HAP-1 (cell line): ENCODE results near the gene MALRD1.
A peak's percentile ranks its signal among the peaks of the same experiment; 100 is the strongest.

Source experiments
- DNase-seq, 2 experiments: peaks; one replicate each; pipeline ENCODE4 v3.0.0-alpha.2; 2016 to 2020; ENCODE audit warnings: low spot score in 2 of 2
- H3K27me3 ChIP-seq: fragments of 250-450 bp; sonication (Bioruptor Pico); 2 replicates; pipeline ENCODE4 v1.5.1; 2020; ENCODE audit warnings: low read depth, mild to moderate bottlenecking, moderate library complexity
- H3K36me3 ChIP-seq: fragments of 250-450 bp; sonication (Bioruptor Pico); replicated peaks from 2 replicates; pipeline ENCODE4 v1.5.1; 2020; ENCODE audit warnings: mild to moderate bottlenecking
- H3K4me1 ChIP-seq: fragments of 250-450 bp; sonication (Bioruptor Pico); 2 replicates; pipeline ENCODE4 v1.5.1; 2020; ENCODE audit warnings: mild to moderate bottlenecking
- H3K4me3 ChIP-seq: fragments of 250-450 bp; sonication (Bioruptor Pico); 2 replicates; pipeline ENCODE4 v1.5.1; 2020; ENCODE audit warnings: mild to moderate bottlenecking, moderate library complexity
- H3K9me3 ChIP-seq: fragments of 250-450 bp; sonication (Bioruptor Pico); 2 replicates; pipeline ENCODE4 v1.5.1; 2020; ENCODE audit warnings: mild to moderate bottlenecking, moderate library complexity
- in situ Hi-C: fragments of 300-500 bp; cut with MboI; formaldehyde crosslinking; loops from 3 replicates; pipeline ENCODE4 v1.14.3; 2020; ENCODE audit warnings: low sequenced_read_pairs, inconsistent platforms, mixed read lengths

The MALRD1 gene

DNA sequence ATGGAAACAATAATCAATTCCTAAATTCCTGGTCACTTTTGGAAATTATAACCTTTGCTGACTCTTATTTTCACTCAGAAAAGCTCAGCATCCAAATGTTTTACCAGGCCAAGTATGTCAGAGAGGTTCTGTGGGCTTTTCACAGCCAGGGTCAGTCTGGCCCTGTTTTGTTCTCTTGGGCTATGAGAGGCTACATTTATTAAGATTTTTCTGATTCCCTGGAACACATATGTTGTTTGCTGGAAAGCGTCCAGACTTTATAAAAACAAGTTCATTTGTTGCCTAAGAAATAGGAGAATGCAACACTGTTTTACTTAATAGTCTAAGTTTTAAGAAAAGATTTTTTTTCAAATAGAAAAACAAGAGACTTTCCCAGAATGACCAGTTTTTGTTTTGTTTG lies 529.2 kb downstream of the MALRD1 start:
- H3K27me3 ChIP-seq, result no peaks in the 10 kb centered on the region
- H3K9me3 ChIP-seq, result no peaks in the 10 kb centered on the region
- no peaks in the 10 kb centered on the region for H3K4me1 ChIP-seq
- in situ Hi-C loops, result no loop called here
- H3K36me3 ChIP-seq, result no peaks in the 10 kb centered on the region
- no peak for DNase-seq
- no peak overlapping the region for H3K4me3 ChIP-seq

GRCh38 chr10:19578571-19578970 lies 530.0 kb downstream of the MALRD1 start:
- Histone ChIP-seq H3K9me3 (no peaks in the 10 kb centered on the region), H3K4me3 (no peak overlapping the region), H3K36me3 (no peaks in the 10 kb centered on the region), H3K4me1 (no peaks in the 10 kb centered on the region), H3K27me3 (no peaks in the 10 kb centered on the region)
- no peak for DNase-seq
- in situ Hi-C loops, result no loop called here

DNA sequence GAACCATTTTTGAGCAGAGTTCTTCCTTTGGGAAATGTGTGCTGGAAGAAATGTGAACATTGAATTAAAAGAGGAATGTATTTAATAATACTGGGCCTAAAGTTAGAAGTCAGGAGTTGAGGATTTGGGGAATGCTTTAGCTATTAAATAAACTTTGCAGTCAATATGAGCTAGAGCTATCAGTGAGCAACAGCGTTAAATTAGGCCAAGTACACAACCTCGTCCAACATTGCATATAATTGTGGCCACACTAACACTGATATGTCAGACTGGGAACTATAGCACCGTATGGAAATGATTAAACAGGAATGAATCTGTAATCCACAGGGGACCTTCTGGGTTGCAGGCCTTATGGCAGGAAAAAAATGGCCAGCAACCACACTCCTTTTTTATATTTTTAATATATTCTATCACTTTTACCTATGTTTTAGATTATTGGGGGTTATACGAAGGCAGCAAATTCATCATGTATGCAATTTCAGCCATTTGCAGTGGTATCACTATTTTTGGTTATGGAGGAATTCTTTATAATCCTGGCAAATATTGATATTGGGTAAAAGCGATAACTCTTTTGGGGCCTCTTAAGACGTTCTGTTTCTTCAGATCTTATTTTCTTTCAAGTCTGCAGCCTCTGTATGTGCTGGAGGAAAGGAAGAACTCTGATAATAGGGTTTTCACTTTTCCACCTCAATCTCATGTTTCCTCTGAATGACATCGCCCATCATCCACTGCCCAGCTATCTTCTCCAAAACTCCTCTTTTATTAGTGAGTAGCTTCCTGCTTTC lies 531.4 kb downstream of the MALRD1 start:
- Histone ChIP-seq H3K4me3 (no peak overlapping the region), H3K27me3 (no peaks in the 10 kb centered on the region), H3K4me1 (no peaks in the 10 kb centered on the region), H3K36me3 (no peaks in the 10 kb centered on the region), H3K9me3 (no peaks in the 10 kb centered on the region)
- DNase-seq, result no peak
- in situ Hi-C loops, result no loop called here

GRCh38 chr10:19580691-19581090 lies 532.1 kb downstream of the MALRD1 start:
- H3K4me1 ChIP-seq, result no peaks in the 10 kb centered on the region
- in situ Hi-C loops, result no loop called here
- H3K27me3 ChIP-seq, result no peaks in the 10 kb centered on the region
- no peak overlapping the region for H3K4me3 ChIP-seq
- no peaks in the 10 kb centered on the region for H3K36me3 ChIP-seq
- DNase-seq, result no peak
- H3K9me3 ChIP-seq, result no peaks in the 10 kb centered on the region

DNA sequence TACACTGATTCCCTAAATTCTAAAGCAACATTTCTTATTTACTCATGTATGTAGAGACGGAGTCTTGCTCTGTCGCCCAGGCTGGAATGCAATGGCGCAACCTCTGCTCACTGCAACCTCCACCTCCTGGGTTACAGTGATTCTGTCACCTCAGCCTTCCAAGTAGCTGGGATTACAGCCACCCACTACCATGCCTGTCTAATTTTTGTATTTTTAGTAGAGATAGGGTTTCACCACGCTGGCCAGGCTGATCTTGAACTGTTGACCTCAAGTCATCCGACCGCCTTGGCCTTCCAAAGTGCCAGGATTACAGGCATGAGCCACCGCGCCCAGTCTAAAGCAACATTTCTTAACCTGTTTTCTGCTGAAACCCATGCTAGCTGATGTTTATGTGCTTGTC lies 540.0 kb downstream of the MALRD1 start:
- in situ Hi-C loops, result no loop called here
- no peaks in the 10 kb centered on the region for H3K4me1 ChIP-seq
- no peaks in the 10 kb centered on the region for H3K27me3 ChIP-seq
- no peaks in the 10 kb centered on the region for H3K36me3 ChIP-seq
- DNase-seq, result no peak
- no peaks in the 10 kb centered on the region for H3K9me3 ChIP-seq
- no peak overlapping the region for H3K4me3 ChIP-seq

DNA sequence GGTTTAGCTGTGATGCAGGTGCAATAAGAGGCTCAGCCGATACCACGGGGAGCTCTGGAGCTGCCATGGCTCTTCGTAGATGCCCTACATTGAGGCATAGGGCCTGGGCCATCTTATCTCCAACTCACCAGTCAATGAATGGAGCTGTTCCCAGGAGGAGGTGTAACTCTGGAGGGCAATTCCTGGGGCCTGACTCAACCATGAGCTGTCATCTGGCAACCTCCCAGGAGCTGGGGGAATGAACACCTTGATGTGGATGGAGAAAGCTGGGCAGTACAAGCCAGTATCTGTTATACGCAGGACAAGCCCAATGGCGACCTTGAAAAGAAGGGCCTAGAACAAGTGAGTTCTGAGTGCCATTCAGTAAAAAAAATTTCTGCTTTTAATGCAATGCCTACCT lies 543.7 kb downstream of the MALRD1 start:
- H3K9me3 ChIP-seq, result no peaks in the 10 kb centered on the region
- no peaks in the 10 kb centered on the region for H3K4me1 ChIP-seq
- H3K36me3 ChIP-seq, result no peaks in the 10 kb centered on the region
- DNase-seq, result no peak
- in situ Hi-C loops, result no loop called here
- no peaks in the 10 kb centered on the region for H3K27me3 ChIP-seq
- H3K4me3 ChIP-seq, result no peak overlapping the region

DNA sequence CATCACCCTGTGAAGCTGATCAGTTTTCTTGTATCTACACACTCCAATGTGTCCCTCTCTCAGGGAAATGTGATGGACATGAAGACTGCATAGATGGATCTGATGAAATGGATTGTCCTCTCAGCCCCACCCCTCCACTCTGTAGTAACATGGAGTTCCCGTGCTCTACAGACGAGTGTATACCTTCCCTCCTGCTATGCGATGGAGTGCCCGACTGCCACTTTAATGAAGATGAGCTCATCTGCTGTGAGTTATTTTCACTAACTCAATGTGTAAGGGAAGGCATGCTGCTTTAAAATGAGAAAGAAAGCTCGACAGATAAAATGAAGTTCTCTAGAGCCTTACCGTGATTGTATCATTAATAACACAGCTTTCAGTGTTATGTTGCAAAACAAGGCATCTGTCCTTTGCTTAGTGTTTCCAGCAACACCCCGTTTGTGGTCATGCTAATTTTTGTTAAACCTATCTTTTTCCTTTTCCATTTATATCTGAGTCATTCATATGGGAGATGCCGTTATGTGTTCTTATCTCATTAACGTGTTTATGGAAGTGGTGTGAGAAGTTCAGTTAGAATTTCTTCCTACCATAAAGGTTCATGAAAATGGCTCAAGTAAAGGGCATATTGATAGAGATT lies 546.7 kb downstream of the MALRD1 start:
- no peak for DNase-seq
- Histone ChIP-seq H3K4me3 (no peak overlapping the region), H3K36me3 (no peaks in the 10 kb centered on the region), H3K27me3 (no peaks in the 10 kb centered on the region), H3K4me1 (no peaks in the 10 kb centered on the region), H3K9me3 (no peaks in the 10 kb centered on the region)
- in situ Hi-C loops, result no loop called here

DNA sequence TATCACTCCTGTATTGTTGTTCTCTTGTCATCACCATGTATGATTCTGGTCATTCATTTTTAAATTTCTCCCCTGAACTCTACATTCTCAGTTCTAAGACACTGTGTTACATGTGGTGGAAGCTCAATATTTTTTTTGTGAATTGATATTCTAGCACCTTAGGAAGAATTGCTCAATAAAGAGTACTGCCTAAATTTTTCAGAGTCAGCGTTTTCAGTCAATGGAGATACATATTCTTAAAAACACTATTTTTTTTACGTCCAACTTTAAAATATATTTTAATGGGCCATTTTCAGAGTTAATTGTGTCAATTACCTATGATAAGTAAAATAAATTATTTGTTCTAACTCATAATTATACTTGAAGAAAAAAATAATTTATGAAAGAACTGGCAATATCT lies 557.2 kb downstream of the MALRD1 start:
- H3K9me3 ChIP-seq, result no peaks in the 10 kb centered on the region
- H3K36me3 ChIP-seq, result no peaks in the 10 kb centered on the region
- H3K4me1 ChIP-seq, result peaks cover 12% of the 10 kb centered on the region
- H3K27me3 ChIP-seq, result no peaks in the 10 kb centered on the region
- in situ Hi-C loops, result no loop called here
- DNase-seq, result no peak
- H3K4me3 ChIP-seq, result no peak overlapping the region

DNA sequence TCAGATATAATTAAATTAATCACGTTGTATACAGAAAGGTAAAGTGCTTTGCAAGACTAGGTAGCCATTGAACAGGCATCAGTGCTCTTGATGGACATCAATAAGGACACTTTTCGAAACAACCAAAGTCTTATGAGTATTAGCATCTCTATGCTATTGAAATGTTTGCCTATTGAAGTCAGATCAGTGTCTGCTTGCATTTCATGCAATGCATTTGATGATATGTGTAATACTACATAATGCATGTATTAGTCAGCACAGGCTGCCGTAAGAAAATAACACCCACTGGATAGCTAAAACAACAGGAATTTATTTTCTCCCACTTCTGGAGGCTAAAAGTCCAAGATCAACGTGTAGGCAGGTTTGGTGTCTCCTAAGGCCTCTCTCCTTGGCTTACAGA lies 558.4 kb downstream of the MALRD1 start:
- in situ Hi-C loops, result no loop called here
- H3K9me3 ChIP-seq, result no peaks in the 10 kb centered on the region

DNA sequence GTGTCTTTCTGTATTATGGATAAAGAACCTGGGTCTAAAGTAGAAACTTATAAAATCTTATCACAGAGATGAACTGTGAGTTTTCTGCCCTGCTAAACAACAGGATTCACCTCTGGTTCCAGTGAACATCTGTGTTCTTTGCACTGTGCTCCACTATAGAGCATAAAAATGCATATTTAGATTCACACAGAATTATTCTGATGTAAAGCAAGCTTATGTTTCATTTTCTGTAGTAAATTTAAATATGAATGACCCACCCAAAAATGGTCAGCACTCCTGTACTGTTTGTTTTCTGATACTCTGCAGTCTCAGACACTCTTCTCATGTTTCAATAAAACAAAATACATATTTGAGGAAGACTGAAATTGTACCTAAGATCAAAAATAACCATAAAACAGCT lies 563.2 kb downstream of the MALRD1 start:
- H3K27me3 ChIP-seq, result no peaks in the 10 kb centered on the region
- no peaks in the 10 kb centered on the region for H3K36me3 ChIP-seq
- peak in 1 of 2 experiments; percentile 60 for DNase-seq
- in situ Hi-C loops, result no loop called here
- no peaks in the 10 kb centered on the region for H3K9me3 ChIP-seq
- peaks cover 10% of the 10 kb centered on the region for H3K4me1 ChIP-seq
- H3K4me3 ChIP-seq, result no peak overlapping the region

More for the DNA sequence above, 558.4 kb downstream of the MALRD1 start:
- H3K4me3 ChIP-seq, result no peak overlapping the region
- H3K36me3 ChIP-seq, result no peaks in the 10 kb centered on the region
- DNase-seq, result no peak
- H3K27me3 ChIP-seq, result no peaks in the 10 kb centered on the region
- peaks cover 20% of the 10 kb centered on the region for H3K4me1 ChIP-seq

DNA sequence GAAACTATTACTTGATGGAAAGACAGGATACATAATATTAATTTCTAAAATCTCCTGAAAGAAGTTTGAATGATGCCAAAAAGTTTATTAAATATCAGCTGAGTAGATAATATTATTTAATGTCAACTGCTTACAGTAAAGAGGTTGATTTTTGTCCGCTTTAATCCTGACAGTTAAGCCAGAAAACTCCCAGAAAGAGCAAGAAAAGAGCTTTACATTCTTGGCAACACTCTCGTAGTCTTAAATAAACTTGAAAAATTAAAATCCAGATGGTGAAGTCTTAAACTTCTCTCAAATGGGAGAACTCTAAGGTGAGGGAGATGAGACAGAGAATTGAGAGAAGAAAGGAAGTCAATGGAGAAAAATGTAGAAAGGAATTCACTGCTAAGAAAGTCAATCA lies 568.4 kb downstream of the MALRD1 start:
- DNase-seq, result no peak
- in situ Hi-C loops, result no loop called here
- H3K9me3 ChIP-seq, result no peaks in the 10 kb centered on the region
- no peaks in the 10 kb centered on the region for H3K27me3 ChIP-seq
- peaks cover 5% of the 10 kb centered on the region; the same call in 1 of the 2 replicates for H3K4me1 ChIP-seq
- H3K36me3 ChIP-seq, result no peaks in the 10 kb centered on the region
- H3K4me3 ChIP-seq, result no peak overlapping the region

- Histone ChIP-seq H3K36me3 (no peaks in the 10 kb centered on the region), H3K4me3 (no peak overlapping the region), H3K4me1 (0 out of 2 replicates have a peak, but pooled peaks cover 4% of the 10 kb centered on the region), H3K27me3 (no peaks in the 10 kb centered on the region), H3K9me3 (no peaks in the 10 kb centered on the region)
- DNase-seq, result no peak
- in situ Hi-C loops, result no loop called here
Observed at GRCh38 chr10:19620811-19621210, 572.2 kb downstream of the MALRD1 start.

DNA sequence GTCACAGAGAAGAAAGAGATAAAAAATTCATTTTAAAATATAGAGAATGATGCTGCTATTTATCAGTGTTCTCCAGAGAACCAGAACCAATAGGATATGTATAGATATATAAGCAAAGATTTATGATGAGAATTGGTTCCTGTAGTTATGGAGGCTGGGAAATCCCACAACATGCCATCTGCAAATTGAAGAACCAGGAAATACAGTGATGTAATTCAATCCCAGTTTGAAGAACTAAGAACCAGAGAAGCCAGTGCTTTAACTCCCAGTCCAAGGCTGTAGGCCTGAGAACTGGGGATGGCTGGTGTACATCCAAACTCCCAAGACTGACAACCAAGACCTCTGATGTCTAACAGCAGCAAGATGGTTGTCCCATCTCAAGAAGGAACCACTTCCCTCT lies 574.7 kb downstream of the MALRD1 start:
- Histone ChIP-seq H3K27me3 (no peaks in the 10 kb centered on the region), H3K9me3 (no peaks in the 10 kb centered on the region), H3K4me3 (no peak overlapping the region), H3K36me3 (no peaks in the 10 kb centered on the region), H3K4me1 (0 out of 2 replicates have a peak, but pooled peaks cover 4% of the 10 kb centered on the region)
- no peak for DNase-seq
- in situ Hi-C loops, result no loop called here

GRCh38 chr10:19626156-19626555 lies 577.6 kb downstream of the MALRD1 start:
- Histone ChIP-seq H3K4me3 (no peak overlapping the region), H3K9me3 (no peaks in the 10 kb centered on the region), H3K4me1 (0 out of 2 replicates have a peak, but pooled peaks cover 4% of the 10 kb centered on the region), H3K36me3 (no peaks in the 10 kb centered on the region), H3K27me3 (no peaks in the 10 kb centered on the region)
- in situ Hi-C loops, result no loop called here
- DNase-seq, result no peak
